ENCODE data around the gene CALR3.

CALR3 gene

GRCh38 chr19:16429066-16429758, 66.8 kb downstream of the CALR3 start:
- no peak for DNase-seq (ENCODE audit: low spot score)

Data from GM03348 (cell line).